Ectodermal cell (in vitro differentiated cells): ENCODE measurements around the gene PDE10A.

ENCODE experiments used
- H3K27ac ChIP-seq: 2 replicates; pipeline ENCODE4 v1.7.0; 2013; ENCODE audit warnings: mild to moderate bottlenecking, low read depth, low read length; ENCODE audit not compliant: insufficient read depth, poor library complexity, severe bottlenecking
- H3K27me3 ChIP-seq: 2 replicates; pipeline ENCODE4 v1.7.0; 2013; ENCODE audit warnings: mild to moderate bottlenecking, low read length; ENCODE audit not compliant: insufficient read depth, control insufficient read depth, poor library complexity, severe bottlenecking
- H3K36me3 ChIP-seq: one replicate; pipeline ENCODE4 v1.7.0; 2013; ENCODE audit warnings: low read length; ENCODE audit not compliant: control insufficient read depth, insufficient read depth
- H3K4me1 ChIP-seq: one replicate; pipeline ENCODE4 v1.7.0; 2013; ENCODE audit warnings: low read length; ENCODE audit not compliant: control insufficient read depth, insufficient read depth
- H3K4me3 ChIP-seq: 2 replicates; pipeline ENCODE4 v1.7.0; 2013; ENCODE audit warnings: low read depth, low read length, control low read depth; ENCODE audit not compliant: insufficient read depth
- H3K9me3 ChIP-seq: 2 replicates; pipeline ENCODE4 v1.7.0; 2013; ENCODE audit warnings: mild to moderate bottlenecking, low read length, moderate library complexity; ENCODE audit not compliant: control insufficient read depth
- WGBS, 2 experiments: methylation state at CpG; one replicate each; pipeline ENCODE4 v1.1.7; 2013; ENCODE audit warnings: missing lambda C conversion rate in 2 of 2; 5-methylcytosine and 5-hydroxymethylcytosine counted together

The PDE10A gene

GRCh38 chr6:165655191-165655590 is 7.8 kb downstream of the PDE10A start:
- Histone ChIP-seq H3K4me3 (no peak overlapping the region), H3K36me3 (no peaks in the 10 kb centered on the region), H3K27me3 (peaks cover 18% of the 10 kb centered on the region), H3K27ac (no peak overlapping the region), H3K4me1 (no peaks in the 10 kb centered on the region), H3K9me3 (no peaks in the 10 kb centered on the region)
- 91 to 93% methylated on average over 11 of the region's 11 CpGs for WGBS, 2 experiments

DNA sequence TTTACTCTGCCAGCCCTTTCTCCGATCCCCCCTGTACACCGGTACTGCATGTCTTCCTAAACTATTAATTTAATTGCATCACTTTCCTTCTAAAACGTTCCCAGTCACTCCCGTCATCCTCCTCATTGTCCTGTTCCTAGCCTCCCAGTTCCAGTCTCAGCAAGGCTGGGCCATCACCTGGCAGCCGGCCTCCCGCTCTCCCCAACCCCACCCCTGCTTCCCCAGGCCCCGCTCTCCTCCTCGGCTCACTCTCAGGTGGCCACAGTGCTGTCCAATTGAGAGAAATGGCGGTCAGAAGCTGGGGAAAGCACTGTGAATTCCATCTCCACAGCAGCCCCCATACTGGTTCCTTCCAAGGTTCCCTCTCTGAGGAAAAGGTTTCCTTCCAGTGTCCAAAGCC is 8.9 kb downstream of the PDE10A start:
- no peaks in the 10 kb centered on the region for H3K36me3 ChIP-seq
- H3K4me3 ChIP-seq = no peak overlapping the region
- no peaks in the 10 kb centered on the region for H3K4me1 ChIP-seq
- peaks cover 8% of the 10 kb centered on the region for H3K27me3 ChIP-seq
- no peak overlapping the region for H3K27ac ChIP-seq
- 93 to 94% methylated on average over 9 of the region's 9 CpGs for WGBS, 2 experiments
- H3K9me3 ChIP-seq = no peaks in the 10 kb centered on the region

- WGBS, 2 experiments = 92 to 94% methylated on average over 11 of the region's 11 CpGs
These were observed 9.4 kb downstream of the PDE10A start for GRCh38 chr6:165653607-165654006.

GRCh38 chr6:165653196-165653595 is 9.8 kb downstream of the PDE10A start:
- Histone ChIP-seq H3K27ac (no peak overlapping the region), H3K27me3 (no peaks in the 10 kb centered on the region), H3K9me3 (no peaks in the 10 kb centered on the region), H3K4me3 (no peak overlapping the region), H3K4me1 (no peaks in the 10 kb centered on the region), H3K36me3 (no peaks in the 10 kb centered on the region)
- WGBS, 2 experiments = 95 to 97% methylated on average over 9 of the region's 9 CpGs

More at GRCh38 chr6:165653607-165654006, 9.4 kb downstream of the PDE10A start:
- no peaks in the 10 kb centered on the region for H3K36me3 ChIP-seq
- no peaks in the 10 kb centered on the region for H3K4me1 ChIP-seq
- peaks cover 2% of the 10 kb centered on the region for H3K27me3 ChIP-seq
- H3K4me3 ChIP-seq = no peak overlapping the region
- H3K27ac ChIP-seq = no peak overlapping the region
- H3K9me3 ChIP-seq = no peaks in the 10 kb centered on the region

DNA sequence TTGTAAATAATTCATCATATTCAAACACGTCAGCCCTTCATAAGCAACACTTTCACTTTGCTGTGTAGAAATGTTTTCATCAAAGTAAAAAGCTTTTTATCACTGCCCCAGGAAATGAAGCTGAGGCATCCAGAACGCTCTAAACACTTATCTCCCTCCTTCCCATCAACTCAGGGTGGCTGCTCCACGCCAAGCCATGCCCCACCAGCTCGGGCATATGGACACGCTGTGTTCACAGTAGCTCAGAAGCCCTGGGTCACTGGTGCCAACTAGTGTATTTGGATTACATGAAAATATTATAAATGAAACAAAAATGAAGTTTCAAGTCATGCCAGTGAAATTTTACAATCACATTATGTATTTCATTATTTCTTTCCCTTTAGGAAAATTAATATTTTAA is 10.3 kb downstream of the PDE10A start:
- H3K27me3 ChIP-seq = no peaks in the 10 kb centered on the region
- H3K27ac ChIP-seq = no peak overlapping the region
- H3K4me1 ChIP-seq = no peaks in the 10 kb centered on the region
- WGBS, 2 experiments = 91 to 94% methylated on average over 4 to 5 of the region's 5 CpGs
- H3K9me3 ChIP-seq = no peaks in the 10 kb centered on the region
- no peak overlapping the region for H3K4me3 ChIP-seq
- H3K36me3 ChIP-seq = no peaks in the 10 kb centered on the region

DNA sequence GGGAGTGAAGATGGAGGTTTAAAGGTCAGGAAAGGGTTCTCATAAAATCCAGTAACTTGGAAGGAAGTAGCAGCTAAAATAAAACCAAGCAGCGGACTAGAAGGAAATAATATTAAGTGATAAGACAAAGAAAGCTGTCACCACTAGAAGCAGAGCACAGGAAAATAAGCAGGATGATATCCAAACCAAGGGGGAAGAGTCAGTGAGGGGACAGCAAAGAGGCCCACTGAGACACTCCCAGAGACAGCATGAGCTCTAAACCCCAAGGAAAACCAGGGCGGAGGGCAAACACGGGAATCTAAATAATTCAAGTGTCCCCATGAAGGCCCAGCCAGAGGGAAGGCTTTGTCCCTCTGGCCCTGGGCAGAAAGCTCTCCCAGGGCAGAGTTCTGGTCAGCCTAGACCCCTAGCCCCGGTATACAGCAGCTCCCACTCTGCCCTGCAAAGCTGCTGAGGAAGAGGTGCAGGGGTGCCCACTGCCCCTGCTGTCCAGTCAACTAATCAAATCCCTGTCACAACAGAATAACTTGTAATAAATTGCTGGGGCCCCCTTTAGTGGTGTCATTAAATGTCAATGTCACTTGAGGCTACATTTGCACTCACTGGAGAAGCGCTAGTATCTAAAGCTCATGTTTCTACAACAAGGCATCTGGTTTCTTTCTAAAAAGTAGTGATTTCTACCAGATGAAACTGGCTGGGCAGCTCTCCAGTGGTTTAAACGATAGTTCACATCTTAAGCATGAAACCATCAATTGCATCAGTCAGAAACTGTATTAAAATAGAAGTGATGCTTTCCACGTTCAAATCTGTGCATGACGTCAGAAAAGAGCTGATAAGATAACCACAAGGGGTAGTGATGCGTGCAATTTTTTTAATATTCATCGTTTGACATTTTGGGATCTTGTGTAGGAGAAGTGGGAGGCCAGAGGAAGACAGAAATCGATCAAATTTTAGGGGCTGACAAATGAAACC is 13.6 kb downstream of the PDE10A start:
- H3K4me1 ChIP-seq = no peaks in the 10 kb centered on the region
- WGBS, 2 experiments = 84 to 85% methylated on average over 11 of the region's 11 CpGs
- no peak overlapping the region for H3K27ac ChIP-seq
- H3K9me3 ChIP-seq = no peaks in the 10 kb centered on the region
- H3K27me3 ChIP-seq = no peaks in the 10 kb centered on the region
- H3K4me3 ChIP-seq = no peak overlapping the region
- no peaks in the 10 kb centered on the region for H3K36me3 ChIP-seq

DNA sequence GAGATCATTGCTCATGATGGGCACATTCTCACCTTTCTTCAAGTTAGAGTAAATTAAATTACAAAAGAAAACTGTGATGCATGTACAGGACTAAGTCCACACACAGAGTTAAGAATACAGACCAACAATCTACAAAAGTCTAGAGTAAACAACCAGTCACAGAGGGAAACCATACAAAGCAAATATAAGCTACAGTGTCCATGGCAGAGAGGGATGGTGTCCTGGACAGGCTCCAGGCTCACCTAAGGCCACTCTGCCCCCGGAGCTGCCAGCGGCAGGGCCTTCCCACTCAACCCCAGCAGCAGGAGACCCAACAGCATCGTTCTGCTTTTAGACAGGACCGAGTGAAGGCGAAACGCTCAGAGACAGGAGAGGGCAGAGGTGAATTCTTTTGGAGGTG is 16.0 kb downstream of the PDE10A start:
- Histone ChIP-seq H3K27me3 (no peaks in the 10 kb centered on the region), H3K27ac (no peak overlapping the region), H3K36me3 (no peaks in the 10 kb centered on the region), H3K9me3 (no peaks in the 10 kb centered on the region), H3K4me1 (no peaks in the 10 kb centered on the region), H3K4me3 (no peak overlapping the region)
- WGBS, 2 experiments = 83 to 91% methylated on average over 6 of the region's 6 CpGs

DNA sequence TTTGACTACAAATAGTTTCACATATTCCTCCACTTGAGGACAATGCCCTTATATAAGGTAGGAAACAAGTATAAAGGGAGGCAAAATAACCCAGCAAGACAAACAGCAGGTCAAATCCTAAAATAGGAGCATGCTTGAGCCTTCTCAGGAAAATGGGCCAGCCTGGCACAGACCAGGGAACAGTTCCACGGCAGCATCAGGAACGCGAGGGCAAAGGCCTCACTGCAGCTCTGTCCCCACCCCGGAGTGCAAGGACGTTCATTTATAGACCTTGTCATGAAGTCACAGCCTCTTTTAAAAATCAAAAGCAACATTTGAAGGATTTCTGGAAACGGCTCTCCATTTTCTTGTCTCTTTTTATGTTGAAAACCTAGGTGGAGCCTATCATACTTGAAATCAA is 17.1 kb downstream of the PDE10A start:
- H3K9me3 ChIP-seq = no peaks in the 10 kb centered on the region
- H3K27ac ChIP-seq = no peak overlapping the region
- no peaks in the 10 kb centered on the region for H3K4me1 ChIP-seq
- 90 to 91% methylated on average over 6 of the region's 6 CpGs for WGBS, 2 experiments
- no peaks in the 10 kb centered on the region for H3K36me3 ChIP-seq
- no peak overlapping the region for H3K4me3 ChIP-seq
- H3K27me3 ChIP-seq = no peaks in the 10 kb centered on the region

DNA sequence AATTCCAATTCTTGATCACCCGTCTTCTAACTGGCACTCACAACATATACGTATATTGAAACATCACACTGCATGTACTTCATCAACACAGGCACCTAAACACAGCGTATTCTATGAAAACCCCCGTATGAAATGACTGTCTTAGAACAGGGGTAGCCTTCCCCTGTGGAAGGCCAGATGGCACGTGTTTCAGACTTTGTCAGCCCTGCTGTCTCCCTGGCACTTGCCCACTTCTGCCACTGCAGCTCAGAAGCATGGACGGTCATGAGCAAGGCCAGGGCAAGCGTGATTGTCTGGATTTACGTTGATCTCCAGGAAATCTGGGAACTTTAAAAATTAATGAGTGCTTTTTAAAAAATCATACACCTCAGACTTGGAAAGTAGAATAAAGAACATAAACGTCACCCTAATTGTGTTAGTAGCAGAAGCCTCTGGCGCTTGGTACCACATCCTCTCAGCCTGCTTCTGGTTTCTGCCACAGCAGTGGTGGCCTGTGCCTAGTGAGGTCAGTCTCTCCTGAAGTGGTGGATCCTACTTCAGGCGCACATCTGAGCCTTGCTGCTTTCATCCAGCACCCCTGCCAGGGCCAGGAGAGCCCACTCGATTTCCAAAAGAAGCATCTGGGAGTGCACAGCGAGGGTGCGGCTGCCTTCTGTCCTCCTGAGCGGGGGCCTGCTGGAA is 18.3 kb downstream of the PDE10A start:
- WGBS, 2 experiments = 89 to 92% methylated on average over 15 of the region's 15 CpGs
- no peaks in the 10 kb centered on the region for H3K9me3 ChIP-seq
- H3K27ac ChIP-seq = no peak overlapping the region
- no peaks in the 10 kb centered on the region for H3K36me3 ChIP-seq
- H3K27me3 ChIP-seq = no peaks in the 10 kb centered on the region
- no peaks in the 10 kb centered on the region for H3K4me1 ChIP-seq
- H3K4me3 ChIP-seq = no peak overlapping the region

DNA sequence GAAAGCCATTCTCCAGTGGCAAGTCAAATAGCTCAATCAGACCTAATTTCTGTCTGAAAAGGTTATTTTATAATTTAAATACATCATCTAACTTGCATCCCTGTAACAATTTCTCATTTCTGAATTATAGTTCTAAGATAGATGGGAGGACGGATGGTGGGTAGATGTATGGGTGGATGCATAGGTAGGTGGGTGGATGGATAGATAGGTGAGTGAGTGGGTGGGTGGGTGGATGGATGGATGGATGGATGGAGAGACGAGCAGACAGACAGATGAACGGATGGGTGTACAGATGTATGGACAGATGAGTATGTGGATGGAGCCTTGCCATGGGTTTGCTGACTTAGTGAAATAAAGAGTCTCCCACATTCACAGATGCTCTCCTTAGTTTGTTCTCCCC is 20.0 kb downstream of the PDE10A start:
- no peaks in the 10 kb centered on the region for H3K27me3 ChIP-seq
- H3K27ac ChIP-seq = no peak overlapping the region
- no peaks in the 10 kb centered on the region for H3K9me3 ChIP-seq
- no peaks in the 10 kb centered on the region for H3K36me3 ChIP-seq
- no peak overlapping the region for H3K4me3 ChIP-seq
- H3K4me1 ChIP-seq = no peaks in the 10 kb centered on the region
- 81 to 88% methylated on average over 3 of the region's 3 CpGs for WGBS, 2 experiments
